Caco-2 (cell line): ENCODE data around the gene IGSF10. TPM values are rescaled to one million over a fixed set of nuclear protein-coding genes. Genes with fewer than 3 reads are reported as not detected.
A peak's percentile ranks its signal among the peaks of the same experiment; 100 is the strongest.

Experiments
- BruUV-seq: library from RNA; stranded (reverse); fragments of 400-500 nt; replicated peaks from 2 replicates; lab custom pipeline; 2021; lab: Mats Ljungman, UMichigan
- CTCF ChIA-PET: fragments of 300-600 bp; sonication (Branson Sonifier 250); formaldehyde crosslinking; loops from one replicate; lab custom pipeline; 2022; ENCODE audit warnings: antibody characterized with exemption; lab: Charles Lee
- POLR2A ChIA-PET: fragments of 300-600 bp; sonication (Branson Sonifier 250); formaldehyde crosslinking; loops from one replicate; lab custom pipeline; 2022; ENCODE audit warnings: antibody characterized with exemption; lab: Charles Lee
- DNase-seq, 2 experiments: peaks; one replicate each; pipeline versions ENCODE4 v3.0.0 to v3.0.0-alpha.2; 2020 to 2022
- H3K27me3 ChIP-seq: replicated peaks from 2 replicates; pipeline ENCODE4 v1.6.0; 2011; ENCODE audit warnings: low read length; ENCODE audit not compliant: control insufficient read depth, insufficient read depth
- H3K36me3 ChIP-seq: 2 replicates; pipeline ENCODE4 v1.5.1; 2011; ENCODE audit warnings: low read length; ENCODE audit not compliant: control insufficient read depth, insufficient read depth
- H3K4me1 ChIP-seq: fragments of 250-450 bp; sonication (Bioruptor Pico); 2 replicates; pipeline ENCODE4 v1.5.1; 2020; ENCODE audit warnings: mild to moderate bottlenecking
- H3K4me3 ChIP-seq: 2 replicates; pipeline ENCODE4 v1.5.1; 2011; ENCODE audit warnings: low read depth, mild to moderate bottlenecking, control low read depth, low read length
- H3K9me3 ChIP-seq: fragments of 250-450 bp; sonication (Bioruptor Pico); 2 replicates; pipeline ENCODE4 v1.5.1; 2020; ENCODE audit warnings: mild to moderate bottlenecking, moderate library complexity
- H3K27ac Mint-ChIP-seq: one replicate; pipeline ENCODE4 v1.8.0; 2022; ENCODE audit warnings: mixed read lengths; ENCODE audit not compliant: unreplicated experiment
- H3K27me3 Mint-ChIP-seq: one replicate; pipeline ENCODE4 v1.8.0; 2022; ENCODE audit warnings: mixed read lengths; ENCODE audit not compliant: insufficient read depth, unreplicated experiment
- H3K36me3 Mint-ChIP-seq: one replicate; pipeline ENCODE4 v1.8.0; 2022; ENCODE audit warnings: mild to moderate bottlenecking, mixed read lengths; ENCODE audit not compliant: insufficient read depth, unreplicated experiment
- H3K4me1 Mint-ChIP-seq: one replicate; pipeline ENCODE4 v1.8.0; 2022; ENCODE audit warnings: low read depth, mixed read lengths; ENCODE audit not compliant: unreplicated experiment
- H3K4me3 Mint-ChIP-seq: one replicate; pipeline ENCODE4 v1.8.0; 2022; ENCODE audit warnings: mild to moderate bottlenecking, moderate library complexity, mixed read lengths; ENCODE audit not compliant: unreplicated experiment
- H3K9me3 Mint-ChIP-seq: one replicate; pipeline ENCODE4 v1.8.0; 2022; ENCODE audit warnings: mixed read lengths; ENCODE audit not compliant: unreplicated experiment
- CTCF ChIP-seq, 2 experiments: fragments of 200-600 bp in 1 of 2; IDR thresholded peaks; 1 replicate in 1 of 2; 2 replicates in 1 of 2; pipeline versions ENCODE4 v1.5.1 to v1.8.0; 2011 to 2022; ENCODE audit warnings: antibody characterized with exemption in 1 of 2, control low read depth in 1 of 2, inconsistent platforms in 1 of 2, low read depth in 1 of 2, low read length in 1 of 2, mild to moderate bottlenecking in 1 of 2, moderate library complexity in 1 of 2; ENCODE audit not compliant: insufficient read depth in 1 of 2, severe bottlenecking in 1 of 2, unreplicated experiment in 1 of 2
- intact Hi-C: fragments of 100-400 bp; cut with micrococcal nuclease; formaldehyde crosslinking; loops from one replicate; pipeline ENCODE4 v1.10.0; 2022; ENCODE audit not compliant: unreplicated experiment
- total RNA-seq: library from RNA; stranded (reverse); gene quantifications from 2 replicates; pipeline ENCODE4 v1.2.3, GENCODE V29; 2022

IGSF10 gene
- total RNA-seq, 1 experiment from 2014 or later = 2.6 TPM

- Mint-ChIP-seq H3K4me1 (peaks cover 6% of the 10 kb centered on the region), H3K4me3 (no peak overlapping the region), H3K9me3 (no peaks in the 10 kb centered on the region), H3K27me3 (no peaks in the 10 kb centered on the region), H3K27ac (no peak overlapping the region), H3K36me3 (peaks cover 6% of the 10 kb centered on the region)
- Histone ChIP-seq H3K9me3 (no peaks in the 10 kb centered on the region), H3K4me3 (no peak overlapping the region), H3K27me3 (no peaks in the 10 kb centered on the region), H3K4me1 (no peaks in the 10 kb centered on the region), H3K36me3 (no peaks in the 10 kb centered on the region)
- POLR2A ChIA-PET = no interaction called here
- no TSS peak for BruUV-seq
- no peak for DNase-seq
- CTCF ChIA-PET = no interaction called here
- intact Hi-C loops = loop anchor here (10.0 kb wide), 1 partner anchor 198 kb away; no protein-coding TSS in a partner anchor
- no peak for TF ChIP-seq CTCF (IDR thresholded peaks at IDR 0.05; ENCODE audit: insufficient read depth in 1 of 2, low read depth in 1 of 2, low read length in 1 of 2, severe bottlenecking in 1 of 2, unreplicated experiment in 1 of 2)
These were observed 37.8 kb downstream of the IGSF10 start for GRCh38 chr3:151423091-151423490.

DNA sequence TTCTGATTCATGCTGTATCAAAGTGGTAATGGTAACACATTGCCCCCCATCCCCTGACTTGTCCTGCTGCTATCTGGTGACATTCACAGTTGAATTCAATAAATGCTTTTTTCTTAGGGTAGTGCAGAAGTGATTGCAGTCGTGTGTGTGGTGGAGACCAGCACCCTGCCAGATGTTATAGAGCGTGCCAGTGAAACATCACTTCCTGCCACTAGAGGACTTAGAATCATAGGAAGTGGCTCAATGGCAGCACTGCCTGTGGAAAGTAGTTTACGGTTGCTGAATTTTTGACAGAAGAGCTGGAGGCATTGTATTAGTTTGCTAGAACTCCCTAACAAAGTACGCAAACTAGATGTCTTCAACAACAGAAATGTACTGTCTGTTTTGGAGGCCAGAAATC lies 38.9 kb downstream of the IGSF10 start:
- no peaks in the 10 kb centered on the region for H3K9me3 Mint-ChIP-seq
- Histone ChIP-seq H3K36me3 (no peaks in the 10 kb centered on the region), H3K9me3 (no peaks in the 10 kb centered on the region), H3K27me3 (no peaks in the 10 kb centered on the region), H3K4me1 (no peaks in the 10 kb centered on the region), H3K4me3 (no peak overlapping the region)
- peaks cover 6% of the 10 kb centered on the region for H3K36me3 Mint-ChIP-seq
- peak in 1 of 2 experiments; percentile 20 for TF ChIP-seq CTCF (IDR thresholded peaks at IDR 0.05; ENCODE audit: insufficient read depth in 1 of 2, low read depth in 1 of 2, low read length in 1 of 2, severe bottlenecking in 1 of 2, unreplicated experiment in 1 of 2)
- H3K27ac Mint-ChIP-seq = no peak overlapping the region
- peaks cover 6% of the 10 kb centered on the region for H3K4me1 Mint-ChIP-seq
- ChIA-PET CTCF (interaction anchor here (0.6 kb wide), 1 partner anchor 45 kb away, joined by 3 read pairs; no protein-coding TSS in a partner anchor), POLR2A (no interaction called here)
- DNase-seq = no peak
- BruUV-seq = no TSS peak
- intact Hi-C loops = loop anchor here (10.0 kb wide), 1 partner anchor 197 kb away; no protein-coding TSS in a partner anchor
- no peak overlapping the region for H3K4me3 Mint-ChIP-seq
- no peaks in the 10 kb centered on the region for H3K27me3 Mint-ChIP-seq

- no TSS peak for BruUV-seq
- DNase-seq = no peak
- intact Hi-C loops = loop anchor here (10.0 kb wide), 1 partner anchor 195 kb away; no protein-coding TSS in a partner anchor
- no peaks in the 10 kb centered on the region for H3K27me3 Mint-ChIP-seq
- H3K27ac Mint-ChIP-seq = no peak overlapping the region
- H3K36me3 ChIP-seq = no peaks in the 10 kb centered on the region
- H3K36me3 Mint-ChIP-seq = no peaks in the 10 kb centered on the region
- no peaks in the 10 kb centered on the region for H3K9me3 Mint-ChIP-seq
- no peaks in the 10 kb centered on the region for H3K4me1 ChIP-seq
- H3K4me3 ChIP-seq = no peak overlapping the region
- no peaks in the 10 kb centered on the region for H3K4me1 Mint-ChIP-seq
- no peaks in the 10 kb centered on the region for H3K27me3 ChIP-seq
- TF ChIP-seq CTCF (IDR thresholded peaks at IDR 0.05; ENCODE audit: insufficient read depth in 1 of 2, low read depth in 1 of 2, low read length in 1 of 2, severe bottlenecking in 1 of 2, unreplicated experiment in 1 of 2) = no peak
- no peak overlapping the region for H3K4me3 Mint-ChIP-seq
- no peaks in the 10 kb centered on the region for H3K9me3 ChIP-seq
- CTCF ChIA-PET = no interaction called here
- POLR2A ChIA-PET = no interaction called here
These were observed 41.1 kb downstream of the IGSF10 start for GRCh38 chr3:151419806-151420205.
